Karpas-422 (cell line): Measurements from ENCODE around the gene MYH10. TPM values are rescaled to one million over a fixed set of nuclear protein-coding genes. Genes with fewer than 3 reads are reported as not detected.

Experiments
- DNase-seq: peaks from one replicate; pipeline ENCODE4 v3.0.0-alpha.2; 2015
- H2AFZ ChIP-seq: fragments of 200-600 bp; sonication (generic); 2 replicates; pipeline ENCODE4 v1.6.1; 2014; ENCODE audit warnings: antibody characterized with exemption, low read length, mixed read lengths
- H3K27ac ChIP-seq: fragments of 200-600 bp; sonication (generic); 2 replicates; pipeline ENCODE4 v1.5.1; 2014; ENCODE audit warnings: mild to moderate bottlenecking, low read length, moderate library complexity
- H3K27me3 ChIP-seq: fragments of 200-600 bp; sonication (generic); 2 replicates; pipeline ENCODE4 v1.6.1; 2014; ENCODE audit warnings: low read length, mixed read lengths
- H3K36me3 ChIP-seq: fragments of 200-600 bp; sonication (generic); 2 replicates; pipeline ENCODE4 v1.6.1; 2014; ENCODE audit warnings: low read length, mixed read lengths; ENCODE audit not compliant: insufficient read depth
- H3K4me1 ChIP-seq: fragments of 200-600 bp; sonication (generic); 2 replicates; pipeline ENCODE4 v1.6.1; 2014; ENCODE audit warnings: mild to moderate bottlenecking, low read length, mixed read lengths
- H3K4me2 ChIP-seq: fragments of 200-600 bp; sonication (generic); 2 replicates; pipeline ENCODE4 v1.6.1; 2014; ENCODE audit warnings: low read length, low read depth, mild to moderate bottlenecking; ENCODE audit not compliant: poor library complexity, severe bottlenecking
- H3K4me3 ChIP-seq: fragments of 200-600 bp; sonication (generic); 2 replicates; pipeline ENCODE4 v1.5.1; 2014; ENCODE audit warnings: mild to moderate bottlenecking, antibody characterized with exemption, low read length, mixed read lengths
- H3K79me2 ChIP-seq: fragments of 200-600 bp; sonication (generic); 2 replicates; pipeline ENCODE4 v1.6.1; 2014; ENCODE audit warnings: mild to moderate bottlenecking, low read length, mixed read lengths
- H3K9ac ChIP-seq: fragments of 200-600 bp; sonication (generic); 2 replicates; pipeline ENCODE4 v1.6.0; 2014; ENCODE audit warnings: low read length
- H3K9me2 ChIP-seq: fragments of 200-600 bp; sonication (generic), shearing (Covaris generic); replicated peaks from 2 replicates; pipeline ENCODE4 v1.6.0; 2014; ENCODE audit warnings: mild to moderate bottlenecking, low read length, moderate library complexity; ENCODE audit not compliant: insufficient read depth
- H3K9me3 ChIP-seq: fragments of 300-700, 200-600 bp; sonication (generic); 2 replicates; pipeline ENCODE4 v1.6.1; 2014; ENCODE audit warnings: low read length, mixed read lengths
- H4K20me1 ChIP-seq: fragments of 200-600 bp; sonication (generic); 2 replicates; pipeline ENCODE4 v1.6.1; 2014; ENCODE audit warnings: mild to moderate bottlenecking, antibody characterized with exemption, low read length, low read depth; ENCODE audit not compliant: insufficient read depth
- total RNA-seq: library from RNA; depleted of rRNA; stranded (reverse); fragments of >200 nt; shearing (Covaris generic); gene quantifications from 2 replicates; pipeline ENCODE4 v1.2.3, GENCODE V29; 2014; ENCODE audit warnings: low replicate concordance

MYH10 gene
- total RNA-seq, 1 experiment from 2014 or later: not detected

DNA sequence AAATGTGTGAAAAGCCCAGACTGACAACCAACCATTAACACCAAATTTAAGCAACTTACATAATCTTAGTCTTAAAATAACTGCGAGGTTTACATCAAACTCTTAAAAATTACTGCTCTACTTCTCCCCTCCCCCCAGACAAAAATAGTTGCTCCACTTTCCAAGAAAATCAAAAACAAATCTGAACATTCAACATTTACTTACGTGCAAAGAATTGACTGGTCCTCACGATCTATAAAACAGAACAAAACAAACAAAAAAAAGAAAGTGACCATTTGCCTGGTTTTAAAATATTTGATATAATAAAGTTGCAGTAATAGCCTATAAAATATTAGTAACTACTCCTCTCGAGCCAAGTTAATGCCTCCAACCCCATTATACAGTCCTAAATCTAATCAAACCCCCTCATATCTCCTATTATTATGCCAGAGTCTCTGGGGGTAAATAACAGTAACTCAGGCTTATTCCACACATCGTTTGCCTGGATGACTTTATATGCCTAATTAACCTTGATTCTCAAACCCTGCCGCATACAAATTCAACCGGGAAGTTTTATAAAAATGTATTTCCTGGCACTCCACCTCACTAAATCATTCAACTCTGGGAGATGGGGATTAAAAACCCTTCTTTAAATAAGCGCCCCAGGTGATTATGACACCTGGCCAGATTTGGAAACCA is 41.5 kb downstream of the MYH10 start:
- Histone ChIP-seq H3K9ac (no peak overlapping the region), H3K36me3 (no peaks in the 10 kb centered on the region), H3K27ac (no peak overlapping the region), H3K9me3 (no peaks in the 10 kb centered on the region), H4K20me1 (no peaks in the 10 kb centered on the region), H3K27me3 (peaks cover 6% of the 10 kb centered on the region; the same call in 1 of the 2 replicates), H3K9me2 (no peaks in the 10 kb centered on the region), H3K4me2 (no peak overlapping the region), H3K4me1 (no peaks in the 10 kb centered on the region), H3K4me3 (no peak overlapping the region), H3K79me2 (no peaks in the 10 kb centered on the region), H2AFZ (no peak overlapping the region)
- no peak for DNase-seq

DNA sequence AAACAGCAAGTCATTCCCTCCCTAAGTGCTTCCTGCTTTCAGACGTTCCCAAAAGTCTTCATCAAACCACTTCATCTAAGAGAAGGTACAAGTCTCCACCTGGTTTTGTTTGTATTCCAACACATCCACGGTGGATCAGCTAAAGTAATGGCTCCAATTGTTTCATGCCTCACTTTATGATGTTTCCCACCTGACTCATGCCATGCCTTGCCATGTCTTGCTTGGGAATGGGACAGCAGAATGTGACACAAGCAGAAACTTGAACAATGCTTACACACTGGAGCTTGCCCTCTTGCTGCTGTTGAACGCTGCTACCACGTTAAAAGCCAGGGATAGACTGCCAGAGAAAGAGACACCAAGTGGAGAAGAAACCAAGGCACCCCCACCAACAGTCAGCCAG is 43.8 kb downstream of the MYH10 start:
- Histone ChIP-seq H3K36me3 (no peaks in the 10 kb centered on the region), H3K27me3 (peaks cover 6% of the 10 kb centered on the region; the same call in 1 of the 2 replicates), H3K27ac (no peak overlapping the region), H4K20me1 (no peaks in the 10 kb centered on the region), H3K9ac (no peak overlapping the region), H3K79me2 (no peaks in the 10 kb centered on the region), H3K9me3 (no peaks in the 10 kb centered on the region), H3K4me2 (no peak overlapping the region), H2AFZ (no peak overlapping the region; the same call in 1 of the 2 replicates), H3K9me2 (no peaks in the 10 kb centered on the region), H3K4me1 (no peaks in the 10 kb centered on the region), H3K4me3 (no peak overlapping the region)
- no peak for DNase-seq

DNA sequence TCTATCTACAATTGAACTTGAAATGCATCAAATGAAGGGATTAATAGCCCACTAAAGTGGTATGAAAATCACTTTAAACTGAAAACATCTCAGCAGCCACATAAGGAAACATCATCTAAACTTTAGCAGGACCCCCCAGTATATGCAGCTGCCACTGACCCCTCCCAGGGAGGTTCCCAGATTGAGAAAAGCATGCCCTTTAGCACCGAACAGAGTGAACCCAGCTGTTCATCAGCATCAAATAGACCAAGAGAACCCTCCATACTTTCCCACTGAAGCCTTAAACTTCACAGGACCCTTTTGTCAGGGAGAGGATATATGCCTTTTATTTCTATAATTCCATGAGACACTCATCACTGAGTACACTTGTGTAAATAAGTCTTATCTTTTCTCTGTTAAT is 44.6 kb downstream of the MYH10 start:
- Histone ChIP-seq H3K27me3 (peaks cover 6% of the 10 kb centered on the region; the same call in 1 of the 2 replicates), H3K9me3 (no peaks in the 10 kb centered on the region), H3K4me3 (no peak overlapping the region), H4K20me1 (no peaks in the 10 kb centered on the region), H3K4me2 (no peak overlapping the region), H2AFZ (no peak overlapping the region), H3K9ac (no peak overlapping the region), H3K79me2 (no peaks in the 10 kb centered on the region), H3K9me2 (no peaks in the 10 kb centered on the region), H3K36me3 (no peaks in the 10 kb centered on the region), H3K27ac (no peak overlapping the region), H3K4me1 (no peaks in the 10 kb centered on the region)
- no peak for DNase-seq

DNA sequence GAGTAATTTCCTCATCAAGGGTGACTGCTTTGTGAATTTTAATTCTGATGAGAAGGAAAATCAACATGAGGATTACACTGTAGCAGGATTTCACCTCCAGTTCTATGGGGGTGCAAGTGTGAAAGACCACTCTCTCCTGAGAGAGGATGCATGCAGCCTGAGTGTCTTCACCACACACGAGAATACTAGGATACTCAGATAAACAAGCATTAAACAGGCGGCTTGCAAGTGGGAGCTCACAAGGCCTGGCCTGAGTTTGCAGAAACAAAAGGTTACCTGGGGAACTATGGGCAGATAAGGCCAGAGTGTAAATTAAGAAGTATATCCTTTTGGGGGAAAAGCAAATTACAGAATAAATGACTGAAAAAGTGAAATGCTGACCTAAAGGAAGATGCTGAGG is 46.6 kb downstream of the MYH10 start:
- peaks cover 6% of the 10 kb centered on the region; the same call in 1 of the 2 replicates for H3K27me3 ChIP-seq
- no peak overlapping the region for H2AFZ ChIP-seq
- H3K27ac ChIP-seq: no peak overlapping the region
- H3K9me3 ChIP-seq: no peaks in the 10 kb centered on the region
- no peaks in the 10 kb centered on the region for H3K79me2 ChIP-seq
- no peaks in the 10 kb centered on the region for H4K20me1 ChIP-seq
- no peaks in the 10 kb centered on the region for H3K9me2 ChIP-seq
- no peak overlapping the region for H3K9ac ChIP-seq
- no peaks in the 10 kb centered on the region for H3K36me3 ChIP-seq
- no peak for DNase-seq
- no peak overlapping the region for H3K4me3 ChIP-seq
- H3K4me2 ChIP-seq: no peak overlapping the region
- H3K4me1 ChIP-seq: no peaks in the 10 kb centered on the region

DNA sequence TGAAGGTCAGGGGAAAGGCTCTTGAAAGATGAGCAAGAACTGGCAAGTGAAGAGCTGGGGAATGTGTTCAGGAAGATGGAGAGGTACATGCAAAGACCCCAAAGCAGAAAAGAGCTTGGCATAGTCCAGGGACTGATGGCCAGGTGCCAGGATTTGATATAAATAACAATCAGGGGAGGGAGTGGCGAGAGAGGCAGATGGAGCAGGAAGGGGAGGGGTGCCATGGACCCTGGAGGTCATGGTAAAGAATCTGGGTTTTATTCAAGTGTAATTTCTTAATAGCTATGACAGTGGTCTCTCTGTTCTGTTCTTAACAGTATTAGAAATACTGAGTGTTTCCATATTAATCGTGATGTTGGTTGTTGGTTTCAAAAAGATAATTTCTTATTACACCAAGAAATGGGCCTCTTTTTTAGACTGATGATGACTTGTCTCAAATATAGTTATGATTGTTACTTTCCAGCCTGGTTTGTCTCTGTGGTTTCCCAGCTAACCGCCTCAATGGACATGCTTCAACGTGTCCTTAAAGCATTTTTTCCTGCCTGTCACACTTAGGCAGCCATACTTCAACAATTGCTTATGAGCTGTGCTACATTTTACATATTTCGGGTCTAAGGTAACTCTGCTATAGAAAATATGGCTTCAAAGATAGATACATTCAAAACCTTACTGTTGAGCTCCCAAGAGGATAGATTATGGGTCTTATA is 49.4 kb downstream of the MYH10 start:
- no peak overlapping the region for H3K27ac ChIP-seq
- no peaks in the 10 kb centered on the region for H3K9me2 ChIP-seq
- no peaks in the 10 kb centered on the region for H3K36me3 ChIP-seq
- no peak overlapping the region for H3K4me3 ChIP-seq
- no peak overlapping the region for H2AFZ ChIP-seq
- H3K4me1 ChIP-seq: no peaks in the 10 kb centered on the region
- H3K9ac ChIP-seq: no peak overlapping the region
- no peaks in the 10 kb centered on the region for H3K9me3 ChIP-seq
- H3K79me2 ChIP-seq: no peaks in the 10 kb centered on the region
- DNase-seq: no peak
- no peaks in the 10 kb centered on the region for H4K20me1 ChIP-seq
- H3K4me2 ChIP-seq: no peak overlapping the region
- H3K27me3 ChIP-seq: no peaks in the 10 kb centered on the region

DNA sequence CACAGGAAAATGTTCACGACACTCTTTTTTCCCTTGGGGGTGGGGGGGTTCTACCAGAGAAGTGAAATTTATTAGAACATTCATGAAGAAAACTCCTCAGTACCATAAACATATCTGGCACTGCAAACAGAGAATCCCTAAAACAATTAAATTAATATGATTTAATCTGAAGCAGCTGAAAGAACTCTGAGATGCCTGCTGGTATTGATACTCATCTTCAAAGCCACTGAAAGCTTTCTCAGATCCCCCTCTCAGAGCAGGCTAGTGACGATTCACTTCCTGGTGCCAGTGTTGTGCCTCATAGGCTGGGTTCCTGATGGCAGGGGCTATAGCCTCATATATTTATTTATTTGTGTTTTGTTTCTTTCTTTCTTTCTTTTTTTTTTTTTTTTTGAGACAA is 52.7 kb downstream of the MYH10 start:
- Histone ChIP-seq H4K20me1 (no peaks in the 10 kb centered on the region), H3K9me2 (no peaks in the 10 kb centered on the region), H2AFZ (no peak overlapping the region), H3K9ac (no peak overlapping the region), H3K27ac (no peak overlapping the region), H3K4me1 (no peaks in the 10 kb centered on the region), H3K4me2 (no peak overlapping the region), H3K27me3 (no peaks in the 10 kb centered on the region), H3K36me3 (no peaks in the 10 kb centered on the region), H3K79me2 (no peaks in the 10 kb centered on the region), H3K4me3 (no peak overlapping the region), H3K9me3 (no peaks in the 10 kb centered on the region)
- no peak for DNase-seq

DNA sequence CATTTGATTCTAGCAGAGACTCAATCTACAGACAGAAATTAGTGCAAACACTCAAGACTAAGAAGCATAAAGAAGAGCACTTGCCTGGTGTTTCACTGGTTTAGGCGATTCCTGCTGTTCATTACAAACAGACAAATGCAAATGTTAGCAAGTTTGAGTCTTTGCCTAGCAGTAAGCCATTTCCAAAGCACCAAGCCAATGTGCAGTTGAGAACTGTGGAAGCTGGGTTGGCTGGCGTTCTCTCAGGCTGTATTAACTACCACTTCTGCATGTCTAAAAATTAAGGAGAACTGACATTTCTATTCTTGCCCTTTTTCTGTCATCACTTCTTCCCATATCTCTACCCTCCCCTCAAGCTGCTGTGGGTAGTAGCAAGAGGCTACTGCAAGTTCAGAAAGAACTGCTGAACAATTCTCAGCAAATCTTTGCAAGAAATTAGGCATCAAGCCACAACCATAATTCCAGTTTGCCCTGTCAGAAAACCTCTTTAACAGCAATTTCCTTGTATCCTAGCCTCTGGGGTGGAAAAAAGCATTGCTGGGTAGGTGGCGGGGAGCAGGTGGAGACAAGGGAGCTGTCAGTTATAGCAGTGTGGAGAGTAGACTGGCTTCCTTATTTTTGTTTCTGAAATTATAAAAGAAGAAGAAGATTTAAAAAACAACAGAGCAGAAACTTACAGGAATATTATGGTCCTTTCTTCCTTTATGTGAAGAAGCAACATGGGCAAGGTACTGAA is 53.8 kb downstream of the MYH10 start:
- H3K9ac ChIP-seq: no peak overlapping the region
- H3K36me3 ChIP-seq: no peaks in the 10 kb centered on the region
- no peaks in the 10 kb centered on the region for H3K9me3 ChIP-seq
- H3K9me2 ChIP-seq: no peaks in the 10 kb centered on the region
- DNase-seq: no peak
- no peaks in the 10 kb centered on the region for H4K20me1 ChIP-seq
- no peak overlapping the region for H3K4me2 ChIP-seq
- no peak overlapping the region for H3K27ac ChIP-seq
- no peaks in the 10 kb centered on the region for H3K79me2 ChIP-seq
- H3K4me3 ChIP-seq: no peak overlapping the region
- no peak overlapping the region for H2AFZ ChIP-seq
- no peaks in the 10 kb centered on the region for H3K4me1 ChIP-seq
- H3K27me3 ChIP-seq: no peaks in the 10 kb centered on the region

DNA sequence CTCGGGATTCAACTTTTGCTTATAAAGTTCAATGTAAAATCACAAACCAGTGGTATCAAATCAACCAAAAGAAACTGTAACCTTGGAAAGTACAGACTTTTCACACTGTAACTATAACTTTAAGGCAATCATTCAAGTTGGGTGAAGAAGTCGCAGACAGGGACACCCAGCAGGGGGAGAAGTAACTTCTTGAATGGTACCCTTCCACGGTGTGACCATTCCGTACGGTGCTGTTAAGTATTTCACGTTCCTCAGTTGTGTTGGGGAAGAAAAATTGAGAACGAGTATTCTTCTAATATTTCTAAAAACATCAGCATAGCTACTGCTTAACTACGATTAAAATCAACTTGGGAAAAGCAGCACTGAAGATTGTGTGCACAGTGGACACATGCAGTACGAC is 55.8 kb downstream of the MYH10 start:
- Histone ChIP-seq H4K20me1 (no peaks in the 10 kb centered on the region), H3K36me3 (no peaks in the 10 kb centered on the region), H3K79me2 (no peaks in the 10 kb centered on the region), H3K9me2 (no peaks in the 10 kb centered on the region), H3K4me2 (no peak overlapping the region), H3K9ac (no peak overlapping the region), H3K27me3 (no peaks in the 10 kb centered on the region), H3K4me1 (no peaks in the 10 kb centered on the region), H3K27ac (no peak overlapping the region), H2AFZ (no peak overlapping the region), H3K4me3 (no peak overlapping the region), H3K9me3 (no peaks in the 10 kb centered on the region)
- DNase-seq: no peak
